Adrenal gland (tissue), 12 donors: ENCODE data around the gene MYH9. TPM values are rescaled to one million over a fixed set of nuclear protein-coding genes. Genes with fewer than 3 reads are reported as not detected.

Experiments
- DNase-seq, 7 donors: peaks; one replicate each; pipeline ENCODE4 v3.0.0-alpha.2; 2019 to 2020
- H3K27ac ChIP-seq, 5 donors: fragments of 200-600 bp; sonication (generic) in 4 of 5; 1 replicate in 3 of 5; 2 replicates in 2 of 5; pipeline versions ENCODE4 v1.5.1 to v1.8.0; 2016 to 2020; ENCODE audit warnings: mild to moderate bottlenecking in 1 of 5
- H3K27me3 ChIP-seq: fragments of 200-600 bp; 2 replicates; pipeline ENCODE4 v1.8.0; 2021
- H3K36me3 ChIP-seq, 2 donors: fragments of 200-600 bp; replicated peaks in 1 of 2; 1 replicate in 1 of 2; 2 replicates in 1 of 2; pipeline versions ENCODE4 v1.5.1 to v1.8.0; 2018 to 2022
- H3K4me1 ChIP-seq, 2 donors: fragments of 200-600 bp; replicated peaks in 1 of 2; 1 replicate in 1 of 2; 2 replicates in 1 of 2; pipeline versions ENCODE4 v1.5.1 to v1.8.0; 2018 to 2021
- H3K4me3 ChIP-seq, 4 donors: fragments of 200-600 bp; sonication (generic) in 3 of 4; one replicate each; pipeline ENCODE4 v1.5.1; 2016 to 2018
- H3K9me3 ChIP-seq, 3 donors: fragments of 200-600 bp; sonication (generic) in 1 of 3; replicated peaks in 1 of 3; 1 replicate in 2 of 3; 2 replicates in 1 of 3; pipeline versions ENCODE4 v1.5.1 to v1.8.0; 2016 to 2021
- CTCF ChIP-seq, 6 experiments: fragments of 450-650 bp in 4 of 6; fragments of 200-600 bp in 2 of 6; sonication (generic) in 1 of 6; IDR thresholded peaks; 1 replicate in 5 of 6; 2 replicates in 1 of 6; pipeline versions ENCODE4 v1.5.1 to v1.8.0; 2016 to 2021; ENCODE audit warnings: antibody characterized with exemption in 6 of 6, mild to moderate bottlenecking in 2 of 6, moderate library complexity in 1 of 6
- POLR2A ChIP-seq, 2 donors: fragments of 450-650 bp; IDR thresholded peaks; one replicate each; pipeline ENCODE4 v1.6.1; 2017; ENCODE audit warnings: antibody characterized with exemption in 2 of 2, mild to moderate bottlenecking in 2 of 2, moderate library complexity in 1 of 2
- WGBS, 4 donors: extraction: QIAGEN DNeasy Blood & Tissue Kit in 2 of 4; methylation state at CpG; one replicate each; pipeline versions ENCODE4 v1.1.5 to v1.1.7; 2013 to 2017; 5-methylcytosine and 5-hydroxymethylcytosine counted together
- intact Hi-C, 2 donors: fragments of 100-400 bp; cut with DNase I; formaldehyde crosslinking; loops; one replicate each; pipeline versions ENCODE4 v1.14.1 to v1.15.0; 2022 to 2023
- polyA plus RNA-seq, 3 donors: library from polyadenylated mRNA; stranded (reverse); fragments of 200-250 nt in 2 of 3; fragments of 350-450 nt in 1 of 3; fragmentation: Illumina TruSeq in 1 of 3; extraction: RNeasy Lipid Tissue Mini Kit (QIAGEN cat#74804) in 1 of 3; gene quantifications; one replicate each; pipeline ENCODE4 v1.2.3, GENCODE V29; 2013 to 2014
- total RNA-seq, 9 donors: library from RNA; depleted of rRNA in 4 of 9; stranded (reverse); fragments of >200 nt in 4 of 9; fragments of 120-200 nt in 1 of 9; fragmentation: NEBNext Ultra II Directional in 1 of 9; extraction: Animal tissue kit (Norgen Biotek cat#: 25700) in 1 of 9; gene quantifications; one replicate each; pipeline versions ENCODE4 v1.1.0 to v1.2.4, GENCODE V29; 2013 to 2023
- donor health status: healthy with polysubstance abuse.
- donor health status: Bipolar disorder and iron deficiency.
- donor health status: DM: yes; HTN: yes; CAD: no.
- donor health status: DM: no; HTN: no; CAD: no.
- donor health status: DM: no; HTN: no; CAD: no.
- donor health status: DM: yes; HTN: yes; CAD: no.

Gene MYH9
- total and polyA plus RNA-seq, 12 donors: 96.2 to 427 (median 319) TPM

- TF ChIP-seq POLR2A (IDR thresholded peaks at IDR 0.05): no peak
- no peak for TF ChIP-seq CTCF (IDR thresholded peaks at IDR 0.05)
- Histone ChIP-seq H3K27me3 (no peaks in the 10 kb centered on the region), H3K36me3 (peaks cover 0 to 94% of the 10 kb centered on the region in 2 donors), H3K4me3 (no peak overlapping the region), H3K9me3 (no peaks in the 10 kb centered on the region), H3K4me1 (peaks cover 16 to 29% of the 10 kb centered on the region in 2 donors), H3K27ac (peak overlapping the region in 2 of 5 donors; percentile 35 to 57)
- peak in 3 of 7 donors; percentile 49 to 61 (median 52) for DNase-seq
- WGBS, 4 donors: 72 to 78% (median 74%) methylated on average over 20 to 26 of the region's 26 CpGs
- intact Hi-C loops: loop anchor here (5.0 to 10.0 kb wide), 2 partner anchors 65 to 67 kb away; partner anchors contain the start of gene MYH9 (in 2 of the 2)
These were observed 67.9 kb downstream of the MYH9 start for GRCh38 chr22:36319595-36320497.

- no peaks in the 10 kb centered on the region for H3K9me3 ChIP-seq
- TF ChIP-seq CTCF (IDR thresholded peaks at IDR 0.05): no peak
- no peak for TF ChIP-seq POLR2A (IDR thresholded peaks at IDR 0.05)
- H3K4me3 ChIP-seq: no peak overlapping the region
- WGBS, 4 donors: 84 to 94% (median 92%) methylated on average over 9 to 12 of the region's 12 CpGs
- H3K36me3 ChIP-seq: peaks cover 0 to 93% of the 10 kb centered on the region in 2 donors
- intact Hi-C loops: no loop called here
- no peak for DNase-seq
- H3K27me3 ChIP-seq: no peaks in the 10 kb centered on the region
- H3K27ac ChIP-seq: no peak overlapping the region
- H3K4me1 ChIP-seq: peaks cover 13 to 15% of the 10 kb centered on the region in 2 donors
These were observed 69.3 kb downstream of the MYH9 start for GRCh38 chr22:36318442-36318841.

GRCh38 chr22:36317658-36318271, 70.0 kb downstream of the MYH9 start:
- no peaks in the 10 kb centered on the region for H3K9me3 ChIP-seq
- no peak overlapping the region for H3K27ac ChIP-seq
- no peaks in the 10 kb centered on the region for H3K27me3 ChIP-seq
- peaks cover 0 to 92% of the 10 kb centered on the region in 2 donors for H3K36me3 ChIP-seq
- no peak for TF ChIP-seq POLR2A (IDR thresholded peaks at IDR 0.05)
- no peak for TF ChIP-seq CTCF (IDR thresholded peaks at IDR 0.05)
- intact Hi-C loops: no loop called here
- WGBS, 4 donors: 81 to 96% (median 85%) methylated on average over 13 to 20 of the region's 20 CpGs
- DNase-seq: no peak
- H3K4me1 ChIP-seq: peaks cover 7 to 8% of the 10 kb centered on the region in 2 donors
- no peak overlapping the region for H3K4me3 ChIP-seq

- peaks cover 0 to 93% of the 10 kb centered on the region in 2 donors for H3K36me3 ChIP-seq
- H3K27ac ChIP-seq: no peak overlapping the region
- no peak overlapping the region for H3K4me3 ChIP-seq
- WGBS, 4 donors: 92 to 98% (median 95%) methylated on average over 8 to 14 of the region's 14 CpGs
- no peaks in the 10 kb centered on the region for H3K27me3 ChIP-seq
- no peak for DNase-seq
- intact Hi-C loops: no loop called here
- no peaks in the 10 kb centered on the region for H3K9me3 ChIP-seq
- TF ChIP-seq POLR2A (IDR thresholded peaks at IDR 0.05): no peak
- TF ChIP-seq CTCF (IDR thresholded peaks at IDR 0.05): no peak
- H3K4me1 ChIP-seq: no peaks in the 10 kb centered on the region
These were observed 71.3 kb downstream of the MYH9 start for GRCh38 chr22:36316419-36316818.
